ENCODE data around the gene ROMO1. TPM values are rescaled to one million over a fixed set of nuclear protein-coding genes. Genes with fewer than 3 reads are reported as not detected.

ROMO1 gene
- 141 and 230 TPM in 2 replicates for total RNA-seq

DNA sequence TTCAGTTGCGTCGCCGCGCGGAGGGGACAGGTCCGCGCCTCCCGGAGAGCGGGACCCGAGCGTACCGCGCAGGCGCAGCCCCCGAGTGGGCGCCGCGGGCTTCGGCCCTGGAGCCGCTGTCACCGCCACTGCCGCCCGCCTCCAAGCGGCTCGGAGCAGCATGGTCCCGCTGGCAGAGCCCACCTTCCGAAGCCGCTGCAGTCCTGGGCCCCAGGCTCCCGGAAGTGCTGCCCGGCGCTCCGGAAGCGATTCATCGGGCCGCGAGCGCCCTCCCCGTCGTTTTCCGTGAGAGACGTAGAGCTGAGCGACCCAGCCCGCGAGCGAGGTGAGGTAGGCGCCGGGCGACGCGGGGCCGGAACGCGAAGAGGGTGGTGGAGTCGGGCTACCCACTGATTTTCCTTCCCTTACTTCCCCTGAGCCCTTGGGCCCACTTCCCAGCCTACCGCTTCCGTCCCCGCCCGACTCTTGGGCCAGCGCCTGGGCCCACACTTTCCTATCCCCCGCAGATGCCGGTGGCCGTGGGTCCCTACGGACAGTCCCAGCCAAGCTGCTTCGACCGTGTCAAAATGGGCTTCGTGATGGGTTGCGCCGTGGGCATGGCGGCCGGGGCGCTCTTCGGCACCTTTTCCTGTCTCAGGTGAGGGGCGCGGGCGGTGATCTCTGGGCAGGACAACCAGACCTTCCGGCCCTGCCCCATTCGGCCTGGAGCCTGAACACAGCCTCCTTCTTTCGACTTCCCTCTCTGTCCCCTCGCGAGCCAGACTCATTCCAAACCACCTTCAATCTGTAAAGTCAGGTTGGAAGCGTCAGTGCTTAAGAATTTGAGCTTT, at the start of gene ROMO1, which contains the start of gene NFS1:
TSS of gene ROMO1 (plus strand) at position 279 of the 830 bp plus-strand sequence. CDS start at position 507, 228 bp downstream.
TSS of gene NFS1 (minus strand) at position 226 of the 830 bp plus-strand sequence. CDS start at position 162, 64 bp downstream.

DNA sequence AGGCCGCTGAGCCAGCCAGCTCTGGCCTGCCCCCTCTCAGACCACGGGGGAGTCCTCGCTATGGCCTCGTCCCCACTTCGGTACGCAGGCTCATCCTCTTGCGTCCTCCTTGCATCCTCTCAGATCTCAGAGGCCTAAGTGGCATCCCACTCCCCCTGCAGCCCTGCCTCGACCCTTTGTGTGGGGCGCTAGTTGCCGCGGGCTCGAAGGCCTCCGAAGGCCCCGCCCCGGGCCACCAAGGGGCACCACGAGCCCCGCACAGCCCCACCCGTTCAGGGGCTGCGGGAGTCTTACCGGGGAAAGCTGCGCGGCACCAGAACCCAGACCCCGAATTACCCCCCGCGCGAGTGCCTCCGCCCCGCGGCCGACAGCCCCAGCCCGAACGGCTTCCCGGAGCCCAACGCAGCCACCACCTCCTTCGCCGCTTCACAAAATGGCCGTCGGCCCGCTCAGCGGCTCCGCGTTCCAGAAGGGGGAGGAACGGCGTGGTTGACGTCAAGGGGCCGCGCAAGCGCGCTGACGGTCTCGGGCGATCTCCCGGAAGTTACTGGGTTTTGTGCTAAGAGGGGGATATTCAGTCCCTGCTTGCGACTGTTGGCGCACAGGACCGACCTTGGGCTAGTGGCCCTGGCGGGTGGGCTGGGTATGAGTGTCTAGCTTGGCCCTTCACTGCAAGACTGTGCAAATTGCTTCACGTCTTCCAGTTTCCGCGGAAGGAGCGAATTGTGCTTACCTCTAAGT, 34.6 kb upstream of the ROMO1 start, which contains the start of the genes CPNE1 and RBM12:
TSS of gene CPNE1 (minus strand) at position 435 of the 741 bp plus-strand sequence. CDS start 31,977 bp downstream, outside the sequence.
TSS of gene RBM12 (minus strand) at position 435 of the 741 bp plus-strand sequence. CDS start 9,578 bp downstream, outside the sequence.

GRCh38 chr20:35741892-35742740, 42.9 kb downstream of the ROMO1 start, which contains the start of gene RBM39:
Gene RBM39, minus strand, starts transcription at chr20:35742260. Its CDS starts 1,386 bp downstream, at chr20:35740874.

Other genes starting within 250 kb of the ROMO1 start
- gene CEP250, start 243.8 kb upstream of the ROMO1 start, total RNA-seq = 24.0 and 26.2 TPM in 2 replicates
- not detected in 2 replicates for gene C20orf173, start 169.8 kb upstream of the ROMO1 start, total RNA-seq
- gene ERGIC3, start 157.3 kb upstream of the ROMO1 start, total RNA-seq = 354 and 412 TPM in 2 replicates
- gene SPAG4, start 83.6 kb upstream of the ROMO1 start, total RNA-seq = 7.3 and 9.1 TPM in 2 replicates
- 147 and 172 TPM in 2 replicates for gene CPNE1, start 34.5 kb upstream of the ROMO1 start, total RNA-seq
- gene RBM12, start 34.5 kb upstream of the ROMO1 start, total RNA-seq = 70.0 and 77.0 TPM in 2 replicates
- gene NFS1, start 53 bp upstream of the ROMO1 start, total RNA-seq = 20.5 and 22.2 TPM in 2 replicates
- gene RBM39, start 42.9 kb downstream of the ROMO1 start, total RNA-seq = 327 and 383 TPM in 2 replicates
- 62.1 and 66.6 TPM in 2 replicates for gene PHF20, start 72.6 kb downstream of the ROMO1 start, total RNA-seq